ENCODE data around the gene NIN. TPM values are rescaled to one million over a fixed set of nuclear protein-coding genes. Genes with fewer than 3 reads are reported as not detected.

Gene NIN
- total RNA-seq, 1 experiment from 2014 or later, result 37.1 TPM

DNA sequence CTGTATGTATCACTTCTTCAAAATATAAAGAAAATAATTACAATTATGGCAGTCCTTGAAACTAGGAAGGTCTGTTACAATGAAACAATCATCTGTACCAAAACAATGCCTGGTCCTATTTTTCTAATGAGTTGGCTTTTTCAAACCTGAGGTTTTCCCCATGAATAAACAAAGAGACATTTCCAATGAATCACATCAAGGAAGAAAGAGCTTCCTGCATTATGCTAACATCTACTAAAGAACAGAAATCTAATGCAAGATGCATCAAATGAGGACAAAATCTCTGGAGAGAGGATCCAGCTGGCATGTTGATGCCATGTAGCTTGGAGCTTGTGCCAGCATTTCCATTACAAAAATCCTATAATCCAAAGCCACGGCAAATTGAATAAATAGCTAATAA is 29.3 kb downstream of the NIN start:
- Histone ChIP-seq H3K4me3 (ENCODE audit: low read depth in 2 of 2, low read length in 2 of 2) (no peak overlapping the region), H3K27ac (ENCODE audit: low read length) (no peak overlapping the region), H3K4me1 (ENCODE audit: control insufficient read depth, insufficient read depth, low read length) (no peaks in the 10 kb centered on the region), H3K27me3 (ENCODE audit: control insufficient read depth, insufficient read depth, low read length) (no peaks in the 10 kb centered on the region), H3K36me3 (ENCODE audit: control insufficient read depth, insufficient read depth, low read length) (no peaks in the 10 kb centered on the region), H3K9me3 (ENCODE audit: control insufficient read depth, insufficient read depth, low read depth, low read length) (no peaks in the 10 kb centered on the region)
- in situ Hi-C loops (cut with HindIII; ENCODE audit: low pct_unique_long_range_greater_than_20kb, low sequenced_read_pairs), result no loop called here
- TF ChIP-seq POLR2AphosphoS5 (IDR thresholded peaks at IDR 0.05; ENCODE audit: low read depth, low read length) (no peak), TCF7L2 (IDR thresholded peaks at IDR 0.05; ENCODE audit: low read depth, low read length) (no peak), SIN3A (IDR thresholded peaks at IDR 0.05; ENCODE audit: borderline replicate concordance, insufficient read depth, low read depth, low read length) (no peak)
- TF ChIP-seq, protein P1, sequence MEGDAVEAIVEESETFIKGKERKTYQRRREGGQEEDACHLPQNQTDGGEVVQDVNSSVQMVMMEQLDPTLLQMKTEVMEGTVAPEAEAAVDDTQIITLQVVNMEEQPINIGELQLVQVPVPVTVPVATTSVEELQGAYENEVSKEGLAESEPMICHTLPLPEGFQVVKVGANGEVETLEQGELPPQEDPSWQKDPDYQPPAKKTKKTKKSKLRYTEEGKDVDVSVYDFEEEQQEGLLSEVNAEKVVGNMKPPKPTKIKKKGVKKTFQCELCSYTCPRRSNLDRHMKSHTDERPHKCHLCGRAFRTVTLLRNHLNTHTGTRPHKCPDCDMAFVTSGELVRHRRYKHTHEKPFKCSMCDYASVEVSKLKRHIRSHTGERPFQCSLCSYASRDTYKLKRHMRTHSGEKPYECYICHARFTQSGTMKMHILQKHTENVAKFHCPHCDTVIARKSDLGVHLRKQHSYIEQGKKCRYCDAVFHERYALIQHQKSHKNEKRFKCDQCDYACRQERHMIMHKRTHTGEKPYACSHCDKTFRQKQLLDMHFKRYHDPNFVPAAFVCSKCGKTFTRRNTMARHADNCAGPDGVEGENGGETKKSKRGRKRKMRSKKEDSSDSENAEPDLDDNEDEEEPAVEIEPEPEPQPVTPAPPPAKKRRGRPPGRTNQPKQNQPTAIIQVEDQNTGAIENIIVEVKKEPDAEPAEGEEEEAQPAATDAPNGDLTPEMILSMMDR (IDR thresholded peaks at IDR 0.05), result no peak
- TF ChIP-seq, protein P2, sequence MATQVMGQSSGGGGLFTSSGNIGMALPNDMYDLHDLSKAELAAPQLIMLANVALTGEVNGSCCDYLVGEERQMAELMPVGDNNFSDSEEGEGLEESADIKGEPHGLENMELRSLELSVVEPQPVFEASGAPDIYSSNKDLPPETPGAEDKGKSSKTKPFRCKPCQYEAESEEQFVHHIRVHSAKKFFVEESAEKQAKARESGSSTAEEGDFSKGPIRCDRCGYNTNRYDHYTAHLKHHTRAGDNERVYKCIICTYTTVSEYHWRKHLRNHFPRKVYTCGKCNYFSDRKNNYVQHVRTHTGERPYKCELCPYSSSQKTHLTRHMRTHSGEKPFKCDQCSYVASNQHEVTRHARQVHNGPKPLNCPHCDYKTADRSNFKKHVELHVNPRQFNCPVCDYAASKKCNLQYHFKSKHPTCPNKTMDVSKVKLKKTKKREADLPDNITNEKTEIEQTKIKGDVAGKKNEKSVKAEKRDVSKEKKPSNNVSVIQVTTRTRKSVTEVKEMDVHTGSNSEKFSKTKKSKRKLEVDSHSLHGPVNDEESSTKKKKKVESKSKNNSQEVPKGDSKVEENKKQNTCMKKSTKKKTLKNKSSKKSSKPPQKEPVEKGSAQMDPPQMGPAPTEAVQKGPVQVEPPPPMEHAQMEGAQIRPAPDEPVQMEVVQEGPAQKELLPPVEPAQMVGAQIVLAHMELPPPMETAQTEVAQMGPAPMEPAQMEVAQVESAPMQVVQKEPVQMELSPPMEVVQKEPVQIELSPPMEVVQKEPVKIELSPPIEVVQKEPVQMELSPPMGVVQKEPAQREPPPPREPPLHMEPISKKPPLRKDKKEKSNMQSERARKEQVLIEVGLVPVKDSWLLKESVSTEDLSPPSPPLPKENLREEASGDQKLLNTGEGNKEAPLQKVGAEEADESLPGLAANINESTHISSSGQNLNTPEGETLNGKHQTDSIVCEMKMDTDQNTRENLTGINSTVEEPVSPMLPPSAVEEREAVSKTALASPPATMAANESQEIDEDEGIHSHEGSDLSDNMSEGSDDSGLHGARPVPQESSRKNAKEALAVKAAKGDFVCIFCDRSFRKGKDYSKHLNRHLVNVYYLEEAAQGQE (IDR thresholded peaks at IDR 0.05; ENCODE audit: insufficient read depth in 1 of 2, low read depth in 2 of 2, low read length in 1 of 2), result no peak
- no peak for DNase-seq (ENCODE audit: low read depth, low spot score)
- ChIA-PET POLR2A (no interaction called here), CTCF (no interaction called here)
- intact Hi-C loops (cut with micrococcal nuclease; ENCODE audit: unreplicated experiment), result no loop called here
- no TSS peak for BruUV-seq (replicated peaks)
- no peak for ATAC-seq

DNA sequence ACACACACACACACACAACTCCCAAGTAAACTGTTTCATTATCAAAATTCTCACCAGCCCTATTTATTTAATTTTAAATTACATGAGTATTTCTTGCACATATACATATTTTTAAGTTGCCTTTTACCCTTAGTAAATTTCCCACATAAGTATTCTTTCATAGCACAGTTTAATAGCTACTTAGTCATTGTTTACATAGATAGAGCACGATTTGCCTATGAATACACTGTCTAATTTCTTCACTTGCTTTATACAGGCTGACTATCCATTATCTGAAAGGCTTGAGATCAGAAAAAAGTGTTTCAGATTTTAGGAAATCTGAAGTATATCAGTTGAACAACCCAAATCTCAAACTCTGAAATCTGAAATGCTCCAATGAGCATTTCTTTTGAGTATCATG is 30.9 kb downstream of the NIN start:
- POLR2A ChIA-PET, result no interaction called here
- ATAC-seq, result no peak

More for the DNA sequence above, 30.9 kb downstream of the NIN start:
- DNase-seq (ENCODE audit: low read depth, low spot score), result no peak
- Histone ChIP-seq H3K27me3 (ENCODE audit: control insufficient read depth, insufficient read depth, low read length) (no peaks in the 10 kb centered on the region), H3K9me3 (ENCODE audit: control insufficient read depth, insufficient read depth, low read depth, low read length) (no peaks in the 10 kb centered on the region), H3K4me1 (ENCODE audit: control insufficient read depth, insufficient read depth, low read length) (no peaks in the 10 kb centered on the region), H3K27ac (ENCODE audit: low read length) (no peak overlapping the region), H3K4me3 (ENCODE audit: low read depth in 2 of 2, low read length in 2 of 2) (no peak overlapping the region), H3K36me3 (ENCODE audit: control insufficient read depth, insufficient read depth, low read length) (no peaks in the 10 kb centered on the region)
- CTCF ChIA-PET, result no interaction called here
- BruUV-seq (replicated peaks), result no TSS peak
- no peak for TF ChIP-seq SIN3A (IDR thresholded peaks at IDR 0.05; ENCODE audit: borderline replicate concordance, insufficient read depth, low read depth, low read length)
- TF ChIP-seq, protein P1 (IDR thresholded peaks at IDR 0.05), result no peak
- TF ChIP-seq, protein P2 (IDR thresholded peaks at IDR 0.05; ENCODE audit: insufficient read depth in 1 of 2, low read depth in 2 of 2, low read length in 1 of 2), result no peak
- TF ChIP-seq TCF7L2 (IDR thresholded peaks at IDR 0.05; ENCODE audit: low read depth, low read length), result no peak
- no peak for TF ChIP-seq POLR2AphosphoS5 (IDR thresholded peaks at IDR 0.05; ENCODE audit: low read depth, low read length)
- intact Hi-C loops (cut with micrococcal nuclease; ENCODE audit: unreplicated experiment), result no loop called here
- in situ Hi-C loops (cut with HindIII; ENCODE audit: low pct_unique_long_range_greater_than_20kb, low sequenced_read_pairs), result no loop called here
